IMR-90 (cell line): Measurements from ENCODE around the gene FNDC1. TPM values are rescaled to one million over a fixed set of nuclear protein-coding genes. Genes with fewer than 3 reads are reported as not detected.

Experiments
- ATAC-seq: fragments of 200-7000 bp; cut with Tn5 transposase; 2 replicates; pipeline ENCODE4 v1.9.1; 2020; ENCODE audit warnings: low read depth, mild to moderate bottlenecking, moderate library complexity
- BruUV-seq: library from RNA; stranded (reverse); fragments of 400-500 nt; replicated peaks from 2 replicates; lab custom pipeline; 2021; lab: Mats Ljungman, UMichigan
- CTCF ChIA-PET: fragments of 300-600 bp; formaldehyde crosslinking; extraction: SDS; loops from one replicate; lab custom pipeline; 2021; ENCODE audit warnings: antibody characterized with exemption; lab: Yijun Ruan, JAX
- POLR2A ChIA-PET: fragments of 300-600 bp; sonication (Branson Sonifier 250); formaldehyde crosslinking; loops from one replicate; lab custom pipeline; 2022; ENCODE audit warnings: antibody characterized with exemption; ENCODE audit not compliant: unreplicated experiment; lab: Charles Lee
- DNase-seq: peaks from one replicate; pipeline ENCODE4 v3.0.0; 2013
- H2AFZ ChIP-seq: replicated peaks from 2 replicates; pipeline ENCODE3; 2013; ENCODE audit warnings: low read length, mild to moderate bottlenecking; ENCODE audit not compliant: poor library complexity
- H2AK5ac ChIP-seq: 2 replicates; pipeline ENCODE4 v1.6.1; 2013; ENCODE audit warnings: low read depth, low read length, inconsistent platforms
- H2AK9ac ChIP-seq: replicated peaks from 2 replicates; pipeline ENCODE3; 2013; ENCODE audit warnings: mild to moderate bottlenecking, low read depth, low read length, moderate library complexity; ENCODE audit not compliant: poor library complexity
- H2BK120ac ChIP-seq: 2 replicates; pipeline ENCODE4 v1.6.1; 2013; ENCODE audit warnings: low read depth, low read length, inconsistent platforms
- H2BK15ac ChIP-seq: 3 replicates; pipeline ENCODE4 v1.6.1; 2013; ENCODE audit warnings: low read depth, low read length, inconsistent platforms
- H2BK20ac ChIP-seq: 2 replicates; pipeline ENCODE4 v1.6.1; 2013; ENCODE audit warnings: low read depth, mild to moderate bottlenecking, inconsistent platforms, low read length, moderate library complexity
- H2BK5ac ChIP-seq: 2 replicates; pipeline ENCODE4 v1.6.1; 2013; ENCODE audit warnings: mild to moderate bottlenecking, low read depth, low read length, inconsistent platforms; ENCODE audit not compliant: poor library complexity, severe bottlenecking
- H3K14ac ChIP-seq: replicated peaks from 2 replicates; pipeline ENCODE4 v1.6.1; 2013; ENCODE audit warnings: low read depth, low read length, inconsistent platforms
- H3K18ac ChIP-seq: 2 replicates; pipeline ENCODE4 v1.6.1; 2013; ENCODE audit warnings: low read depth, low read length, control low read depth
- H3K23ac ChIP-seq: 2 replicates; pipeline ENCODE4 v1.6.1; 2013; ENCODE audit warnings: low read depth, low read length, inconsistent platforms
- H3K27ac ChIP-seq: 2 replicates; pipeline ENCODE4 v1.5.1; 2013; ENCODE audit warnings: mild to moderate bottlenecking, control low read depth, low read length; ENCODE audit not compliant: insufficient read depth
- H3K27me3 ChIP-seq: 2 replicates; pipeline ENCODE4 v1.6.1; 2013; ENCODE audit warnings: low read length; ENCODE audit not compliant: control insufficient read depth, insufficient read depth
- H3K36me3 ChIP-seq: 2 replicates; pipeline ENCODE4 v1.6.1; 2013; ENCODE audit warnings: low read length, mixed read lengths; ENCODE audit not compliant: control insufficient read depth, insufficient read depth
- H3K4ac ChIP-seq: 2 replicates; pipeline ENCODE4 v1.6.1; 2013; ENCODE audit warnings: low read depth, low read length, inconsistent platforms
- H3K4me1 ChIP-seq: 2 replicates; pipeline ENCODE4 v1.6.1; 2013; ENCODE audit warnings: low read length, mixed read lengths; ENCODE audit not compliant: control insufficient read depth, insufficient read depth
- H3K4me2 ChIP-seq: 2 replicates; pipeline ENCODE4 v1.6.1; 2013; ENCODE audit warnings: low read depth, mild to moderate bottlenecking, control low read depth, low read length, moderate library complexity
- H3K4me3 ChIP-seq: 2 replicates; pipeline ENCODE4 v1.5.1; 2013; ENCODE audit warnings: low read depth, mild to moderate bottlenecking, control low read depth, low read length, moderate library complexity; ENCODE audit not compliant: insufficient read depth
- H3K56ac ChIP-seq: 2 replicates; pipeline ENCODE4 v1.6.1; 2013; ENCODE audit warnings: low read length, inconsistent platforms; ENCODE audit not compliant: insufficient read depth; ENCODE audit errors: extremely low read depth
- H3K79me1 ChIP-seq, 2 experiments: 2 replicates each; pipeline ENCODE4 v1.6.1; 2013; ENCODE audit warnings: low read length in 2 of 2, inconsistent platforms in 1 of 2, low read depth in 1 of 2
- H3K9ac ChIP-seq: 2 replicates; pipeline ENCODE4 v1.6.1; 2013; ENCODE audit warnings: low read depth, low read length, control low read depth
- H3K9me1 ChIP-seq: 2 replicates; pipeline ENCODE4 v1.6.1; 2013; ENCODE audit warnings: low read length, inconsistent platforms; ENCODE audit not compliant: insufficient read depth
- H3K9me3 ChIP-seq: 2 replicates; pipeline ENCODE4 v1.6.1; 2013; ENCODE audit warnings: low read length; ENCODE audit not compliant: control insufficient read depth, insufficient read depth
- H4K20me1 ChIP-seq: 2 replicates; pipeline ENCODE4 v1.6.1; 2013; ENCODE audit warnings: low read length, inconsistent platforms; ENCODE audit not compliant: insufficient read depth
- H4K5ac ChIP-seq: 2 replicates; pipeline ENCODE4 v1.6.1; 2013; ENCODE audit warnings: mild to moderate bottlenecking, low read depth, low read length, control low read depth
- H4K8ac ChIP-seq, 2 experiments: 2 replicates each; pipeline ENCODE4 v1.6.1; 2013; ENCODE audit warnings: low read depth in 2 of 2, low read length in 2 of 2, control low read depth in 1 of 2, inconsistent platforms in 1 of 2
- H4K91ac ChIP-seq: 2 replicates; pipeline ENCODE4 v1.6.1; 2013; ENCODE audit warnings: low read depth, low read length, inconsistent platforms; ENCODE audit not compliant: insufficient read depth
- FOS ChIP-seq: fragments of 150-350 bp; IDR thresholded peaks from 2 replicates; pipeline ENCODE4 v1.6.1; 2016; ENCODE audit warnings: low read depth, low read length
- RFX5 ChIP-seq: IDR thresholded peaks from 2 replicates; pipeline ENCODE4 v1.8.0; 2012; ENCODE audit warnings: low read depth, mild to moderate bottlenecking, low read length, moderate library complexity
- WGBS, 2 experiments: methylation state at CpG; one replicate each; pipeline versions ENCODE4 v1.1.5 to v1.1.7; 2013; ENCODE audit warnings: missing lambda C conversion rate in 2 of 2; ENCODE audit not compliant: insufficient read length in 1 of 2; ENCODE audit errors: extremely low coverage in 2 of 2; 5-methylcytosine and 5-hydroxymethylcytosine counted together
- dilution Hi-C: fragments of 300-500 bp; cut with HindIII; formaldehyde crosslinking; loops from one replicate; pipeline ENCODE4 v1.14.3; 2018; ENCODE audit warnings: low sequenced_read_pairs; ENCODE audit not compliant: unreplicated experiment
- in situ Hi-C: fragments of 300-500 bp; cut with MboI; formaldehyde crosslinking; loops from 3 replicates; pipeline ENCODE4 v1.14.3; 2019; ENCODE audit warnings: low sequenced_read_pairs, inconsistent platforms, mixed read lengths
- intact Hi-C: fragments of 100-400 bp; cut with micrococcal nuclease; formaldehyde crosslinking; loops from 2 replicates; pipeline ENCODE4 v1.10.0; 2022
- polyA plus RNA-seq, 3 experiments: library from polyadenylated mRNA; depleted of rRNA; stranded (reverse); fragments of >200 nt; gene quantifications; 2 replicates each; pipeline ENCODE4 v1.2.3, GENCODE V29; 2012; ENCODE audit warnings: low replicate concordance in 1 of 3
- total RNA-seq: library from RNA; depleted of rRNA; stranded (reverse); fragments of >200 nt; gene quantifications from 2 replicates; pipeline ENCODE4 v1.2.3, GENCODE V29; 2012

Gene FNDC1
- total and polyA plus RNA-seq, 2 of the 4 experiments (the other 2 are of a cell fraction), result 0.03 TPM; not detected in 1

DNA sequence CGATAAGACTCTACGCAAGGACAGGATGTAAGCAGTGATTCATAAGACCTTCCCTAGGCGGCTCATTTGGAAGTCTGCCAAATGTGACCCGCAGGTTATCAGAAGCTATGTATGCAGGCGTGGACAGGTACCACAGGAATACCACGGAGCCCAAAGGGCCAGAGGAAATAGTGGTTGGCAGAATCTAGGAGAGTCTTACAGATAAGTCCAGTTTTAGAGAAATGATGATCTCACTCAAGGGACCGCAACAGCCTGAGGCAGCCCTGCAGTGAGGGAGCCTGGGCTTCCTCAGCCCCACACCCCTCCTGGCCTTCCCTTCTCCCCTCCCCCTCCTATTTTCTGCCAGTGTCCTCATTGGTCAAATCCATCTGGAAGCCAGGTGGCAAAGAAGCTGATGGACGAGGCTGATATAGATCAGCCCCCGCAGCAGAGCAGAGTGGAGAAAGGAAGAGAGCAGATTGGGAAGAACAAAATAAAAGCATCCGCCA lies 110.6 kb downstream of the FNDC1 start:
- no peak overlapping the region for H2BK20ac ChIP-seq
- H4K8ac ChIP-seq, result no peak overlapping the region
- no peak overlapping the region for H3K27ac ChIP-seq
- H4K91ac ChIP-seq, result no peak overlapping the region
- H3K23ac ChIP-seq, result no peak overlapping the region
- no peak overlapping the region for H4K5ac ChIP-seq
- H3K4me1 ChIP-seq, result no peaks in the 10 kb centered on the region
- in situ Hi-C loops, result no loop called here
- no peak for DNase-seq
- H3K14ac ChIP-seq, result no peak overlapping the region
- ChIA-PET POLR2A (no interaction called here), CTCF (no interaction called here)
- no peak overlapping the region for H2AFZ ChIP-seq
- no peak overlapping the region for H3K4me3 ChIP-seq
- H2BK5ac ChIP-seq, result no peak overlapping the region
- H2BK15ac ChIP-seq, result no peak overlapping the region
- H4K20me1 ChIP-seq, result no peaks in the 10 kb centered on the region
- H3K36me3 ChIP-seq, result no peaks in the 10 kb centered on the region
- no peak overlapping the region for H3K18ac ChIP-seq
- H3K56ac ChIP-seq, result no peak overlapping the region
- no peak overlapping the region for H3K9ac ChIP-seq
- H2BK120ac ChIP-seq, result no peak overlapping the region
- no peak overlapping the region for H2AK5ac ChIP-seq
- no peaks in the 10 kb centered on the region for H3K27me3 ChIP-seq
- no peak overlapping the region for H3K4me2 ChIP-seq
- no peaks in the 10 kb centered on the region for H3K9me1 ChIP-seq
- H2AK9ac ChIP-seq, result no peak overlapping the region
- H3K4ac ChIP-seq, result no peak overlapping the region
- no peak for ATAC-seq
- no TSS peak for BruUV-seq
- intact Hi-C loops, result no loop called here
- 18% methylated on average over 3 of the region's 10 CpGs; no CpG with 5 or more reads in 1 of the 2 experiments for WGBS, 2 experiments
- dilution Hi-C loops, result no loop called here
- TF ChIP-seq RFX5, result no peak
- TF ChIP-seq FOS, result no peak
- no peaks in the 10 kb centered on the region for H3K79me1 ChIP-seq
- H3K9me3 ChIP-seq, result no peaks in the 10 kb centered on the region; the same call in 1 of the 2 replicates
